Body of pancreas (tissue), 4 donors: ENCODE data around the gene TACR1.

Source experiments
- CTCF ChIP-seq, 7 experiments: fragments of 450-650 bp in 4 of 7; fragments of 200-600 bp in 3 of 7; sonication (generic) in 3 of 7; IDR thresholded peaks; one replicate each; pipeline ENCODE4 v1.5.1; 2016 to 2019; ENCODE audit warnings: antibody characterized with exemption in 7 of 7
- POLR2A ChIP-seq, 3 donors: fragments of 450-650 bp; IDR thresholded peaks; one replicate each; pipeline ENCODE4 v1.6.1; 2016; ENCODE audit warnings: antibody characterized with exemption in 3 of 3, mild to moderate bottlenecking in 2 of 3

- no peak for TF ChIP-seq CTCF (IDR thresholded peaks at IDR 0.05)
- TF ChIP-seq POLR2A (IDR thresholded peaks at IDR 0.05), result no peak
Measured at GRCh38 chr2:75208738-75209137, 9.4 kb upstream of the TACR1 start.
